GM12873 (cell line): ENCODE results near the gene PLA2R1.

Experiments
- TF ChIP-seq, protein P1 (sequence below): IDR thresholded peaks from 2 replicates; pipeline ENCODE4 v1.5.1; 2012; ENCODE audit warnings: low read depth, mild to moderate bottlenecking, moderate library complexity, low read length, control low read depth; ENCODE audit not compliant: insufficient read depth; ENCODE audit errors: missing control alignments

The PLA2R1 gene

DNA sequence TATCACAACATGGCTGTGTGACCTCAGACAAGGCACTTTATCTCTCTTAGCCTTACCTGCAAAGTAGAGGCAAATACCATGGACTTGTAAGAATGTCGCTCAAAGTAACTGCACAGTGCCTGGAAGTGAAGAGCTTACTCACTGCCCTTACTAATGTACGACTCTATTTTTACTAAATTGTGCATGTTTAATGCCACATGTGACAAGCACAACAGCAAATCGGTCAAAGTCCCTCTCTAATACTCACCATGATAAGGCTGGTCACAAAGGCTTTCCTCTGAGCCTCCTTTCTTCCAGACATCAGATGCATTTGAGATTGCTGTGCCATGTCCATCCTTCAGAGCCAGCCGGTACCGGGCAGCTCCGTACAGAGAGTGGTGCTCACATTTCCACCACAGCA, 164.0 kb downstream of the PLA2R1 start:
- TF ChIP-seq, protein P1, sequence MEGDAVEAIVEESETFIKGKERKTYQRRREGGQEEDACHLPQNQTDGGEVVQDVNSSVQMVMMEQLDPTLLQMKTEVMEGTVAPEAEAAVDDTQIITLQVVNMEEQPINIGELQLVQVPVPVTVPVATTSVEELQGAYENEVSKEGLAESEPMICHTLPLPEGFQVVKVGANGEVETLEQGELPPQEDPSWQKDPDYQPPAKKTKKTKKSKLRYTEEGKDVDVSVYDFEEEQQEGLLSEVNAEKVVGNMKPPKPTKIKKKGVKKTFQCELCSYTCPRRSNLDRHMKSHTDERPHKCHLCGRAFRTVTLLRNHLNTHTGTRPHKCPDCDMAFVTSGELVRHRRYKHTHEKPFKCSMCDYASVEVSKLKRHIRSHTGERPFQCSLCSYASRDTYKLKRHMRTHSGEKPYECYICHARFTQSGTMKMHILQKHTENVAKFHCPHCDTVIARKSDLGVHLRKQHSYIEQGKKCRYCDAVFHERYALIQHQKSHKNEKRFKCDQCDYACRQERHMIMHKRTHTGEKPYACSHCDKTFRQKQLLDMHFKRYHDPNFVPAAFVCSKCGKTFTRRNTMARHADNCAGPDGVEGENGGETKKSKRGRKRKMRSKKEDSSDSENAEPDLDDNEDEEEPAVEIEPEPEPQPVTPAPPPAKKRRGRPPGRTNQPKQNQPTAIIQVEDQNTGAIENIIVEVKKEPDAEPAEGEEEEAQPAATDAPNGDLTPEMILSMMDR = no peak

DNA sequence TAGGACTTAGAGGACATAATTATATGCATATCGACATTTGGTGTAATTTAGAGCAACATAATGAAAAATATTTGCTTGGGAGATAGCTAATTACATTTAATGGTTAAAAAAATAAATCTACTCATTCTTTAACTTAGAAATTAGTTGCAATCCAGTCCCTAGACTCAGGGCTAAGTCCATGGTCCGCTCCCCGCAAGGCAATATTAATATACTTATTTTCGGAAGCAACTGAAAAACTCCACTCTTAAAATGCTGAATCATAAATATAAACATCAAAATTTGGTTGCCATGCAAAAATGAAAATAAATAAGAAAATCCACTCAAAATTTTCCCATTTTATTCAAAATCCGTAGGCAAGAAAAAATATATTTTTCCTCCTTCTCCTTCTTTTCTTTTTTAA, 164.7 kb downstream of the PLA2R1 start:
- TF ChIP-seq, protein P1 = no peak

DNA sequence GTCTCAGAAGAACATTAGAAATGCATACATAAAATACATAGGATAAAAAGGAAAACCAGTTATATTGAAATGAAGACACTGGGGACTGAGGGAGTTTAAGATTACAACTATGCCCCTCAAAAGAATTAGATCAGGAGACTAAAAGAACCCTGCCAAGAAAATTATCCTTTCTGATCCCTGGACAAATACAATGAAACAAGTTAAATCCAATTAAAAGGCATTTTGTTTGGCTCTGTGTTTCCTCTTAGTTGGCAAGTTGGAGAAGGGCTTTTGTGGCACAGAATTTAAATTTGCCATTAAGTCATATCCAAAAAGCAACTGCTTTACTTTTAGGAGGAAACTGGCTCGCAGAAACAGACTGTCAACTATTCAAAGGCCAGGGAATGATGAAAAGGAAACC, 165.3 kb downstream of the PLA2R1 start:
- TF ChIP-seq, protein P1 = no peak

DNA sequence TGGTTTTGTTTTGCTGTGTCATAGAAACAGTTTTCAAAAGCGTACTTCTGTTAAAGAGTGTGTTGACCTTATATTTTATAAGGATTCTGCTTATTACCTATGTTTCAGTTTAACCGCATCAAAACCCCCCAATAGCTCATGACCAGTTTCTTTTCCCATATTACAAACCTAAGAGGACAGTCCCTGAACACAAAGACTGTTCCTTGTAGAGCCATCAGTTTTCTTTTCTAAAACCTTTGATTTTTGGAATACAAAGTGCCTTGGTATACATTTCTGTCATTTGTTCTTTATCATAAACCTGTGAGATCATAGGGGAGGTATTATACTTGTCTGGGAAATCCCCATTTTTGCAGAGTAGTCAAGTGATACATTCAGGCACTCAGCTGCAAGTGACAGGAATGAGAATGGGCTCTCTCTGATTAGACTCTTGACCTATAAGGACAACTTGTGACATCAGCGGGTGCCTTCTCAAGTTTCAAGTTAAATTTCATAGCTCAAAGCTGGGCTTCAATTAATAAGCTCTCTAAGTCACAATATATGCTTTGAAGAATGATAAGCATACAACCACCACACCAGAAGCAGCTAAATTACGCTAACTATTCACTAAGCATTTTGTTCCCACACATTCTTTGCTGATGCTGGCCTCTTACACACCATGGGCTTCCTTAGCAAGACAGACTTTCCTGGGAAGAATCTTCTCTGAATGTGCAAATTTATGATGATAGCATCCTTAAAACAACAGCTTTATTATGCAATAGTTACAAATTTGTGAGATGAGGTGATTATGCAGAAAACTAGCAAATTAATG, 167.0 kb downstream of the PLA2R1 start:
- TF ChIP-seq, protein P1 = no peak

DNA sequence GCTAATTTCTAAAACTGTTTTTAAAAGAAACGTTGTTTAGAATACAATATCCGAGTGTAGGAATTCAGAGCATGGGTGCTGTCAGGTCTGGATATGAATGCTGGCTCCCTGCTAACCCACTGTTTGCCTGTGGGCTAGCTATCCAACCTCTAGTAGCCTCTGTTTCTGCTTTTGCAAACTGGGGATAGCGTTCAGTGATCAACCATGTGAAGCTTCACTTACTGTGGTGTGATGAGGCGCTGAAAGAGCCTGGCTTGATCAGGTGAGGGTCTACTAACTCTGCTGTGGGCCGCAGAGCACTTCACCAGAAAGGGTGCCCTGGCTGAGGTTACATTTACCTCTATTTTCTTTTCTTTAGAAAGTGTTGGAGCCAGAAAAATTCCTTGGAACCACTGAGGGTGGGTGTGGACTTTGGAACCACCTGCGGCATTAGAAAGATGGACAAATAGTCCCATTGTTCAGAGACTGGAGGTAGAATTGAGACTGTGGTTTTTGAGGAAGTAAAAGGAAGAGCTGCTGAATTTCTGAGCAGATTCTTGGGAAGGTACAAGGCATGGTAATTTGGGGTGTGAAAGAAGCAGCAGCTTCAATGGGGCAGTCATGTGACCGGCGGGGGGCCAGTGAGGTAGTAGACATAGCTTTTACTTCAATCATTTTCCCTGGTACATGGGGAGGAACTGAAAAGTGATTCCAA, 168.1 kb downstream of the PLA2R1 start:
- TF ChIP-seq, protein P1 = no peak

DNA sequence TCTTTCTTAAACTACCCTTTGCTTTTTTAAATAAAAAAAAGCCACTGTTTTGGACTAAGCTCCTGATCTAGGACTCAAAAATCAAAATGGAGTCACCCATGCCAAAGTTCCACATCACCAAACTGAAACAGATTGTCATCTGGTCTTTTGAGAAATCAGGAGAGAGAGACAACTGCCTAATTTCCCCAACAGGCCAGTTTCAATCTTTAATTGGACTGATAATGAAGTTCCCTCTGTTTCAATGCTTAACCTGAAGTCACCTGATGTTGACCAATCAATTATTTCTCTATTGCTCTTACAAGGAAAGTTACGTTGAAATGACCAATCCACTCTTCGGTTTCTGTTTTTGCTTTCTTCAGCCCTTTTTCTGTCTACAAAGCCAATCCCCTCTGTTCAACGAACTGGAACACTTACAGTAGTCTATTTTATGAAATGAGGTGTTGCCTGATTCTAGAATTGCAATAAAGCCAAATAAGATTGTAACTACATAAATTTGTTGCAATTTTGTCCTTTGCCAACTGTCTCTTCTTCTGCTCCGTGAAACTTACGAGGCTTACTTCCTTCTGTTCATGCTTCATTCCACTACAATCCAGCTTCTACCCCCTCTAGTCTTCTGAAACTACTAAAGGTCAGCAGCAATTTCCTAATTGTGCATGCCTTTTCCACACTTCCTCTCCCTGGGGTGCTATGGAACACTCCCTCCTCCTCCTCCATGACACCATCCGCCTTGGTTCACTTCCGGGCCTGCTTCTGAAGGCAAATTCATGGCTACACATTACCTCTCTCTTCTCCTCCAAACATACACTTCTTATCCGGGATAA, 169.2 kb downstream of the PLA2R1 start:
- TF ChIP-seq, protein P1 = no peak

DNA sequence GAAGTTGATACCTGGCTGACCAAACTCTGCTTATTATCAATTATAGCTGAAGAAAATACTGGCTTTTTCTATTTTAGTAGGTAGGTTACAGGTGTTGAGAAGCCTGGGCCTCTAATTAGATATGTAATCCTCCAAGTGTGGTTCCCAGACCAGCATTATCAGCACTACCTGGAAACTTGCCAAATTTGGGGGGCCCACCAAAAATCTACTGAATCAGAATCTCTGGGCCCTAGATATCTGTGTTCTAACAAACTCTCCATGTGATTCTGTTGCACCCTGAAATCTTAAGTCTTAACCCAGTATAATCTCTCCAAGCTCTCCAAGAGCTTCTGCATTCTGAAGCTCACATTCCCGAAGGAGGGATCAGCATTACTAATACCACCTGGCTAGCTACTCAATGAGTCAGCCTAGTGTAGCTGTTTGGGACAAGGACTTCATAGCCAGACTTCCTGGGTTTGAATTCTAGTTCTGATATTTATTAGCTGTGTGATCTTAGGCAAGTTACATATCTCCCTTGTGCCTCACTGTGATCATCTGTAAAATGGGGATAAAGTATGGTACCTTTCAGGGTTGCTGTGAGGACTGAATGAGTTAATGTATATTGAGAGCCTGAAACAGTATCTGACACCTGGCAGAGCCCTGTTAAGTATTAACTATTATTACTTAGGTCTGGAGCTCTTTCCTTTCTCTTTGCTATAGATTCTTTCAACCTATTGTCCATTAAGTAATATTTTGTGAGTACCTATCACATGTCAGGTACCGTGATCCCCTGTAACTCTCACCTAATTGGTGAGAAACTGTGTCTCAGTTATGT, 170.3 kb downstream of the PLA2R1 start:
- TF ChIP-seq, protein P1 = no peak
